Measurements from ENCODE around the gene GLDC.

GLDC gene

DNA sequence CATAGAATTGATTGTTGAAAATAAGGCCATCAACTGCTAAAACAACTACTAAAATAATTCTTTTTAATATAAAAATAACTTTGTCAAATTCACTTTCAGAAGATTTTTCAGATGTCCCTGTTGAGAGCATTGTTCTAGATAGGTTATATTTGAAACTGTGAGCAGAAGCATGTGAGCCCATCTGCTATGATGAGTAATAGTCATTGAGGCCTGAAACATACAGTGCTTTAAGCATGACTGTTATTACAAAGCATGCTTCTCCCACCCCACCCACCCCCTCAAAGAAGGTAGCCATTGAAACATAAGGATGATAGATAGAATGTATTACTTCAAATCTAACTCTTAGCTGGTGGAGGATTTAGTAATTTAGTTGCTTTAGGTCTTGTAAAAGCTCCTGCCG is 146.5 kb downstream of the GLDC start:
- DNase-seq, result no peak

DNA sequence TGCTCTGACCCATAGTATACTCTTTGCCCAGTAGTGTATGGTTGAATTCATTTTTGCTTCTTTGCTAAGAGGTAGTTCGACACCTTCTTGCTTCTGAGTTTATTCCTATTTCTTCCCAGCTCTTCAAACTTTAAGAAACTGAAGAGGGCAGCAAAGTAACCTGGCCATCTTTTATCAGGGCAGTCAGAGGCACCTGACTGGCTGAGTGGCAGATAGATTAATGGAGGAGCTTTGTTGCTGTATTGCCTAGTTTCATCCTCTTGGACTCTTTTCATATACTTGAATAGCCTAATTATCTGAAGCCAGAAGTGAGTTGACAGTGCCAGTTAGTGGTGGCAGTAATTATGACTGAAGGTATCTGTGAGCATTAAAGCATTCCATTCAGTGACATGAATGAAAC is 150.1 kb downstream of the GLDC start:
- no peak for DNase-seq

DNA sequence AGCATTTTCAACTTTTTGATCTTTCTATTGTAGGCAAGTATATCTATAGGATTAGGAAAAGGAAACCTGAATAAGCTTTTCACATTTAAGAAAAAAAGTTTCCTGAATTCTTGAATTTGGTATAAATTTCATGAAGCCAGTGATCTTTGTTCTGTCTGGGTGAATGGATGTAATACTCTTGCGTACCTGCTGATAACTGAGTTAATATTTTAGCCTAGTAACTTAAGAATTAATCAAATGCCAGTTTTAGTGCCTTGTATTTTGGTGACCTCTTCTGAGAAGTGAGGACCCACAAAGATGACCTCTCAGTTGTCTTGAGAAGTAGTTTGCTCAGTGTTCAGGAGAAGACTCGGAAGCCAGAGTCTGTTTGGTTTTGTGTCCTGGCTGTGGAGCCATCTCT is 154.7 kb downstream of the GLDC start:
- no peak for DNase-seq

DNA sequence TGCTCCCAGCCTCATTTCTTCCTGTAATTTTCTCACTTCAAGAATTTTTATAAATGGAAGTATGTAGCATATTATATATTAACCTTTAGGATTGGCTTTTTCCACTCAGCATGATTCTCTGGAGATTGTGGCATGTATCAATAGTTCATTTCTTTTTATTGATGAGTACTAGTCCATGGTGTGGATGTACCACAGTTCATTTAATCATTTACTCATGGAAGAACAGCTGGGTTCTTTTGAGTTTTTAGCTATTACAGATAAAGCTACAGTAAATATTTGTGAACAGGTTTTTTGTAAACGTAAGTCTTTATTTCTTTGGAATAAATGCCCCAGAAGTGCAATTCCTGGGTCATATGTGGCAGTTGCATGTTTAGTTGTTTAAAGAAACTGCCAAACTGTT is 156.4 kb downstream of the GLDC start:
- DNase-seq, result no peak

DNA sequence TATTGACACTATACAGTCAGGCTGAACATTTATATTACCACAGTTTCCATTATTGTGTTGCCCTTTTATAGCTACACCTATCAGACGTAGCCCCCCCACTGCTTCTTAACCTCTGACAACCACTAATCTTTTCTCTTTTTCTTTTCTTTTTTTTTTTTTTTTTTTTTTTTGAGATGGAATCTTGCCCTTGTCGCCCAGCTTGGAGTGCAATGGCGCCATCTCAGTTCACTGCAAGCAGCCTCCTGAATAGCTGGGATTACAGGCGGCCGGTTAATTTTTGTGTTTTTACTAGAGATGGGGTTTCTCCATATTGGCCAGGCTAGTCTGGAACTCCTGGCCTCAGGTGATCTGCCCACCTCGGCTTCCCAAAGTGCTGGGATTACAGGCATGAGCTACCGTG is 157.1 kb downstream of the GLDC start:
- no peak for DNase-seq

DNA sequence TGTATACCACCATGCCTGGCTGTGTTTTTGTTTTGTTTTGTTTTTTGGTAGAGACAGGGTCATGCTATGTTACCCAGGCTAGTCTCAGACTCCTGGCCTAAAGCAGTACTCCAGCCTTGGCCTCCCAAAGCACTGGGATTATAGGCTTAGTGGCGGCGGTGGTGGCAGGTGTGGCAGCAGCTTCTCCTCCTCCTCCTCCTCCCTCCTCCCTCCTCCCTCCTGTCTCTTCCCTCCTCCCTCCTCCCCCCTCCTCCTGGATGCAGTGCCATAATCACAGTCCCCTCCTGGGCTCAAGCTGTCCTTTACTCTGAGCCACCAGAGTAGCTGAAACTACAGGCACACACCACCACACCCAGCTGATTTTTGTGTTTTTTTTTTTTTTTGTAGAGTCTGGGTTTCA is 161.3 kb downstream of the GLDC start:
- no peak for DNase-seq

Measured in effector CD8-positive, alpha-beta T cell (primary cell).